A549 (cell line): ENCODE data around the gene RHOT2. TPM values are rescaled to one million over a fixed set of nuclear protein-coding genes. Genes with fewer than 3 reads are reported as not detected.
A peak's percentile ranks its signal among the peaks of the same experiment; 100 is the strongest.

Experiments used
- ATAC-seq, 2 experiments: fragments of 200-7000 bp in 1 of 2; fragments of >200 bp in 1 of 2; cut with Nextera tagmentation in 1 of 2; cut with Tn5 transposase in 1 of 2; 3 replicates each; pipeline versions ENCODE4 v1.8.0 to v1.9.1; 2018 to 2020; ENCODE audit warnings: mild to moderate bottlenecking in 1 of 2, moderate library complexity in 1 of 2
- CTCF ChIA-PET: fragments of 300-600 bp; sonication (Branson Sonifier 250); formaldehyde crosslinking; extraction: SDS; loops from one replicate; lab custom pipeline; 2021; ENCODE audit warnings: antibody characterized with exemption, inconsistent platforms; lab: Yijun Ruan, JAX
- POLR2A ChIA-PET: fragments of 350-600 bp; formaldehyde crosslinking; extraction: SDS; loops from one replicate; lab custom pipeline; 2021; ENCODE audit warnings: antibody characterized with exemption, inconsistent platforms; lab: Yijun Ruan, JAX
- DNase-seq, 2 experiments: peaks; one replicate each; pipeline versions ENCODE4 v3.0.0 to v3.0.0-alpha.2; 2011 to 2016; ENCODE audit warnings: low read depth in 1 of 2, low spot score in 1 of 2
- FAIRE-seq: peaks from 2 replicates; lab custom pipeline; 2011; peaks lifted over from hg19 to GRCh38; lab: Jason Lieb, UNC
- H3K27ac ChIP-seq, 2 experiments: fragments of >200 bp; sonication (Bioruptor Twin); formaldehyde crosslinking; 3 replicates each; pipeline ENCODE4 v1.5.1; 2016 to 2017
- H3K4me1 ChIP-seq: fragments of >200 bp; sonication (Bioruptor Twin); formaldehyde crosslinking; 3 replicates; pipeline ENCODE4 v1.6.1; 2016
- H3K4me2 ChIP-seq: fragments of >200 bp; sonication (Bioruptor Twin); formaldehyde crosslinking; 3 replicates; pipeline ENCODE4 v1.6.1; 2016
- H3K4me3 ChIP-seq: fragments of >200 bp; sonication (Bioruptor Twin); formaldehyde crosslinking; 3 replicates; pipeline ENCODE4 v1.5.1; 2016
- H3K9me3 ChIP-seq: fragments of >200 bp; sonication (Bioruptor Twin); formaldehyde crosslinking; 3 replicates; pipeline ENCODE4 v1.6.1; 2016
- BHLHE40 ChIP-seq: IDR thresholded peaks from 2 replicates; pipeline ENCODE4 v1.6.1; 2012; ENCODE audit warnings: low read depth, low read length, inconsistent platforms
- CEBPB ChIP-seq, 2 experiments: fragments of >200 bp in 1 of 2; sonication (Bioruptor Twin) in 1 of 2; formaldehyde crosslinking in 1 of 2; IDR thresholded peaks; 2 replicates each; pipeline ENCODE4 v1.6.1; 2012 to 2016
- CHD2 ChIP-seq: fragments of 150-350 bp; IDR thresholded peaks from 2 replicates; pipeline ENCODE4 v1.6.1; 2014; ENCODE audit warnings: low read length; ENCODE audit not compliant: partially characterized antibody
- CTCF ChIP-seq: fragments of >200 bp; sonication (Bioruptor Twin); formaldehyde crosslinking; IDR thresholded peaks from 3 replicates; pipeline ENCODE4 v1.5.1; 2016
- ESRRA ChIP-seq: fragments of 150-350 bp; IDR thresholded peaks from 2 replicates; pipeline ENCODE4 v1.6.1; 2014; ENCODE audit warnings: mild to moderate bottlenecking, low read length, borderline replicate concordance
- FOXS1 ChIP-seq: fragments of 250-450 bp; sonication (Bioruptor Pico); IDR thresholded peaks from 2 replicates; pipeline ENCODE4 v1.5.0; 2020; ENCODE audit warnings: mild to moderate bottlenecking, moderate library complexity
- HDAC2 ChIP-seq: fragments of 200-600 bp; sonication (generic); IDR thresholded peaks from 2 replicates; pipeline ENCODE4 v1.6.1; 2016
- HEYL ChIP-seq: fragments of 250-450 bp; sonication (Bioruptor Pico); IDR thresholded peaks from 2 replicates; pipeline ENCODE4 v1.8.0; 2021; ENCODE audit warnings: mild to moderate bottlenecking, moderate library complexity
- HOXA7 ChIP-seq: fragments of 250-450 bp; sonication (Bioruptor Pico); IDR thresholded peaks from 2 replicates; pipeline ENCODE4 v1.5.0; 2020; ENCODE audit warnings: mild to moderate bottlenecking, moderate library complexity
- KDM5A ChIP-seq: fragments of 200-600 bp; sonication (generic); IDR thresholded peaks from 2 replicates; pipeline ENCODE4 v1.6.1; 2016; ENCODE audit warnings: antibody characterized with exemption, mild to moderate bottlenecking
- MAX ChIP-seq: IDR thresholded peaks from 2 replicates; pipeline ENCODE4 v1.6.1; 2012
- MAZ ChIP-seq: fragments of 150-350 bp; IDR thresholded peaks from 2 replicates; pipeline ENCODE4 v1.6.1; 2014; ENCODE audit warnings: antibody characterized with exemption, low read depth, low read length, borderline replicate concordance
- NPAS2 ChIP-seq: fragments of 250-450 bp; sonication (Bioruptor Pico); IDR thresholded peaks from 2 replicates; pipeline ENCODE4 v1.8.0; 2022; ENCODE audit warnings: mild to moderate bottlenecking, moderate library complexity, borderline replicate concordance
- PBX3 ChIP-seq: IDR thresholded peaks from 2 replicates; pipeline ENCODE4 v1.6.1; 2012
- POLR2AphosphoS2 ChIP-seq: conservative IDR thresholded peaks from 2 replicates; pipeline ENCODE4 v1.6.1; 2012; ENCODE audit warnings: low read length, improper control_type of control experiment, inconsistent platforms
- RCOR1 ChIP-seq: fragments of 150-350 bp; IDR thresholded peaks from 2 replicates; pipeline ENCODE4 v1.6.1; 2014; ENCODE audit warnings: antibody characterized with exemption, low read length, low read depth
- REST ChIP-seq: fragments of 200-600 bp; sonication (generic); IDR thresholded peaks from 2 replicates; pipeline ENCODE4 v1.6.1; 2016; ENCODE audit warnings: antibody characterized with exemption, mild to moderate bottlenecking, moderate library complexity
- RFX5 ChIP-seq: fragments of 450-650 bp; IDR thresholded peaks from 2 replicates; pipeline ENCODE4 v1.7.1; 2014; ENCODE audit warnings: antibody characterized with exemption, mild to moderate bottlenecking, moderate library complexity
- TFCP2L1 ChIP-seq: fragments of 250-450 bp; sonication (Bioruptor Pico); IDR thresholded peaks from 2 replicates; pipeline ENCODE4 v1.5.0; 2021; ENCODE audit warnings: mild to moderate bottlenecking
- ZC3H11A ChIP-seq: fragments of 450-650 bp; IDR thresholded peaks from 2 replicates; pipeline ENCODE4 v1.6.1; 2014; ENCODE audit warnings: antibody characterized with exemption, mild to moderate bottlenecking
- ZFP36 ChIP-seq: fragments of 450-650 bp; IDR thresholded peaks from 2 replicates; pipeline ENCODE4 v1.6.1; 2014; ENCODE audit warnings: borderline replicate concordance; ENCODE audit not compliant: partially characterized antibody
- WGBS: methylation state at CpG from one replicate; pipeline ENCODE4 v1.1.6; 2017; ENCODE audit errors: missing lambda C conversion rate; 5-methylcytosine and 5-hydroxymethylcytosine counted together
- polyA plus RNA-seq, 4 experiments: library from polyadenylated mRNA; depleted of rRNA in 3 of 4; stranded (reverse); fragments of >200 nt; fragmentation: RNase III in 1 of 4; extraction: RNeasy Plus Mini Kit Qiagen cat#74134 plus additional on column Dnase treatment in 1 of 4; gene quantifications; 2 replicates in 3 of 4; 3 replicates in 1 of 4; pipeline ENCODE4 v1.2.3, GENCODE V29; 2011 to 2017

RHOT2 gene
- polyA plus RNA-seq, 2 of the 4 experiments (the other 2 are of a cell fraction) = 38.0 to 83.1 TPM

- DNase-seq (no peak), FAIRE-seq (no peak), ATAC-seq (no peak)
- Histone ChIP-seq H3K4me1 (peaks cover 37% of the 10 kb centered on the region), H3K9me3 (no peaks in the 10 kb centered on the region), H3K27ac (peak overlapping the region; percentile 91 to 93), H3K4me2 (peak overlapping the region; percentile 93), H3K4me3 (peak overlapping the region; percentile 76)
- TF ChIP-seq HOXA7 (CRISPR knock-in tag) = no peak
- no peak for TF ChIP-seq ESRRA
- no peak for TF ChIP-seq RCOR1
- no peak for TF ChIP-seq NPAS2 (CRISPR knock-in tag)
- no peak for TF ChIP-seq REST
- TF ChIP-seq CHD2 = no peak
- no peak for TF ChIP-seq TFCP2L1 (CRISPR knock-in tag)
- TF ChIP-seq RFX5 = no peak
- TF ChIP-seq FOXS1 = no peak
- TF ChIP-seq PBX3 = no peak
- TF ChIP-seq POLR2AphosphoS2 = no peak
- no peak for TF ChIP-seq ZFP36
- TF ChIP-seq ZC3H11A = no peak
- no peak for TF ChIP-seq HEYL (CRISPR knock-in tag)
- no peak for TF ChIP-seq HDAC2
- no peak for TF ChIP-seq CEBPB (IDR thresholded peaks at IDR 0.05)
- no peak for TF ChIP-seq MAZ
- no peak for TF ChIP-seq KDM5A
- ChIA-PET POLR2A (interaction anchor here (1.7 kb wide), 1 partner anchor 10 kb away, joined by 6 read pairs; no protein-coding TSS in a partner anchor), CTCF (interaction anchor here (0.8 to 4.8 kb wide), 3 partner anchors 18 to 27 kb away, joined by 3 to 32 read pairs (median 11); partner anchors contain the start of gene RHOT2)
- WGBS = 94% methylated on average over 49 of the region's 61 CpGs
These were observed 17.2 kb downstream of the RHOT2 start for GRCh38 chr16:684961-685696.

GRCh38 chr16:685967-686366, 18.0 kb downstream of the RHOT2 start:
- Histone ChIP-seq H3K4me3 (no peak overlapping the region), H3K9me3 (no peaks in the 10 kb centered on the region), H3K4me2 (no peak overlapping the region), H3K4me1 (peaks cover 37% of the 10 kb centered on the region), H3K27ac (no peak overlapping the region)
- ATAC-seq = peak; percentile 5 to 53; a peak in 3 of 6 replicates
- CTCF ChIA-PET = interaction anchor here (0.7 to 4.8 kb wide), 17 partner anchors 9 to 99 kb away, joined by 3 to 32 read pairs (median 6); partner anchors contain the start of genes METRN, RHBDL1 and RHOT2
- peak in 1 of 2 experiments; percentile 81 for DNase-seq
- WGBS = 32% methylated on average over 9 of the region's 10 CpGs
- FAIRE-seq = no peak
- POLR2A ChIA-PET = interaction anchor here (1.7 kb wide), 1 partner anchor 9 kb away, joined by 6 read pairs; no protein-coding TSS in a partner anchor
- no peak for TF ChIP-seq BHLHE40
- peak; percentile 60; the same call in 2 of the 3 replicates for TF ChIP-seq CTCF
- peak; percentile 48; the same call in 1 of the 2 replicates for TF ChIP-seq MAX
